GM21825 (cell line): Measurements from ENCODE around the gene ACER2.

Source experiments
- ATAC-seq: cut with Tn5 transposase; IDR thresholded peaks from one replicate; pipeline ENCODE4 v1.9.1; 2021; ENCODE audit warnings: mild to moderate bottlenecking, moderate library complexity; ENCODE audit not compliant: unreplicated experiment

Gene ACER2

GRCh38 chr9:19451240-19452087, 42.7 kb downstream of the ACER2 start:
- peak; percentile 97 for ATAC-seq

GRCh38 chr9:19456426-19456825, 47.6 kb downstream of the ACER2 start:
- no peak for ATAC-seq

DNA sequence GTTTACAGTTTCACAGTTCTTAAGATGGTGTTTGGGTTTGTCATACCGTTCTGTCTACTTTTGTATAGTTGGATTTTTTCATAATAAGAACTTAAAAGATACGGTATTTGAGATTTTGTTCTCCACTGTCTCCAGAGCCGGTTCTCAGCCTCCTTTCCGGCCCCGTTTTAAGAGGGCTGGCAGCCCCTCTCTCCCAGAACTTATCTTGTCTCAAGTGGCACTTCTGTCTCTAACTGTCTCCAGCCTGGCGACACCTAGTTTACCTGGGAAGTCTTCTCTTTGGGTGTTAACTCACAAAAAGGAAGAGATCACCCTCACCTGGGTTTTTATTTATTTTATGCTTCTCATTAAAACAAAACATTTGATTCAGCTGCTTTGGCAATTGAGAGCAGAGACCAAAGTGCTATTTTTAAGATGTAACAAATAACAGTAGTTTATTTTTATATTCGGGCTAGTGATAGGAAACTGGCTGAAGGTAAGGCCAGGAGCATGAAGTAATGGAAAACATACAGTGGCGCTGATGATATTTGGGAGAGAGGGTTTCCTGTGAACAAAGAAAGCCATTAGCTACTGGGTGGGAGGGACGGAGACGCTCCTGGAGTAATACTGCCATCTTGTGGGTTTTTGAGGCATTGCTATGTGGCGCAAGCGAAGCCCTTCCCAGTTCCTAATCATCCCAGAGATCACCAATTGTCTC, 48.3 kb downstream of the ACER2 start:
- peak; percentile 85 for ATAC-seq

DNA sequence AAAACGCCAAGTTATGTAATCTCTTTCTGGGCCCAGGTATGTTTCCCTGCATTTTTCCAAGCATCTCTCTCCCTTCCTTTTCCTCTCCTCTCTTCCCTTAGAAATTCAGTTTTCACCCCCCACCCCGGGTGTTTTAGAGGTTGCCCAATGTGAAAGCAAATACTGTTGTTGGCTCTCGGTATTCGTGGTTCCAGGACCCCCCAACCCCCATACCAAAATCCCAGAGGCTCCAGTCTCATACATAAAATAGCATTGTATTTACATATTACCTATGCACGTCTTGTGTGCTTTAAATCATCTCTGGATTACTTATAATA, 48.8 kb downstream of the ACER2 start:
- ATAC-seq, result peak; percentile 22

- ATAC-seq, result no peak
These were observed 51.4 kb downstream of the ACER2 start for GRCh38 chr9:19460243-19460642.

DNA sequence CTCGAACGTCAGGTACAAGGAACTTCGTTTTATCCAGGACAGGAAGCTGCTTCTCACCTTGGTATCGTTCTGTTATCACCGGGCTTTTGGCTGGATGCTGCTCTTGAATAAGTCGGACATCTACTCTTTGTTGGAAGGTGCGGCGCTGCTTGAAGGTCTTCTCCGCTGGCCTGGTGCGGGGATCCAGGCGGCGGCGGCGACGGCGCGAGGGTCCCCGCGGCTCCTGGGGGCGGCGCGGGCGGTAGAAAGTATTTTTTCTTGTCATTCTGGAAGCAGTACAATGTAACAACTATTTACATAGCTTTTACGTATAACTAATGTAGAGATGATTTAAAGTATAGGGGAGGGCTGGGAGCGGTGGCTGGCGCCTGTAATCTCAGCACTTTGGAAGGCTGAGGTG, 52.3 kb downstream of the ACER2 start:
- no peak for ATAC-seq

DNA sequence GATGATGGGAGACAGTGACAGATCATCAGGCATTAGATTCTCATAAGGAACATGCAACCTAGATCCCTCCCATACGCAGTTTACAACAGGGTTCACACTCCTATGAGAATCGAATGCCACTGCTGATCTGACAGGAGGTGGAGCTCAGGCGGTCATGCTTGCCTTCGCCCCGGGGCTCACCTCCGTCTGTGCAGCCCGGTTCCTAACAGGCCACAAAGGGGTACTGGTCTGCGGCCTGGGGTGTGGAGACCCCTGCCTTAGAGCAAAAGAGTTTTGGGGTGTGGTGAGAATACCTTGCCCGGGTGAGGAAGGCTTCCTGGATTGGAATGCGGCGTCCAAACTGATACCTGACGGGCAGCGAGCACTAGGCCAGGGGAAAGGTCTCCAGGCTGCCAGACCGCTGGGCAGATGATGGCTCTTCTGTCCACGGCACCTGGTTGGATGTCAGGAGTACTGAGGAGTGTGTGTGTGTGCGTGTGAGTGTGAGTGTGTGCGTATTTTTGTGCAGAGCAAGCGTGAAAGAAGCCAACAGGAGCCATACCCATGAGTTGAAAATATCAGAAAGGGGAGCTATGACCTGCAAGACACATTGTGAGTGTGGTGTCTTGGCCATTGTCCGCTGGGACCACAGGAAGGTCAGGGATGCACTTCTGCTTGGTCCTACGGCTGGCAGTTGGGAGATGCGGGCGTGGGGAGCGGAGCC, 55.4 kb downstream of the ACER2 start:
- no peak for ATAC-seq

DNA sequence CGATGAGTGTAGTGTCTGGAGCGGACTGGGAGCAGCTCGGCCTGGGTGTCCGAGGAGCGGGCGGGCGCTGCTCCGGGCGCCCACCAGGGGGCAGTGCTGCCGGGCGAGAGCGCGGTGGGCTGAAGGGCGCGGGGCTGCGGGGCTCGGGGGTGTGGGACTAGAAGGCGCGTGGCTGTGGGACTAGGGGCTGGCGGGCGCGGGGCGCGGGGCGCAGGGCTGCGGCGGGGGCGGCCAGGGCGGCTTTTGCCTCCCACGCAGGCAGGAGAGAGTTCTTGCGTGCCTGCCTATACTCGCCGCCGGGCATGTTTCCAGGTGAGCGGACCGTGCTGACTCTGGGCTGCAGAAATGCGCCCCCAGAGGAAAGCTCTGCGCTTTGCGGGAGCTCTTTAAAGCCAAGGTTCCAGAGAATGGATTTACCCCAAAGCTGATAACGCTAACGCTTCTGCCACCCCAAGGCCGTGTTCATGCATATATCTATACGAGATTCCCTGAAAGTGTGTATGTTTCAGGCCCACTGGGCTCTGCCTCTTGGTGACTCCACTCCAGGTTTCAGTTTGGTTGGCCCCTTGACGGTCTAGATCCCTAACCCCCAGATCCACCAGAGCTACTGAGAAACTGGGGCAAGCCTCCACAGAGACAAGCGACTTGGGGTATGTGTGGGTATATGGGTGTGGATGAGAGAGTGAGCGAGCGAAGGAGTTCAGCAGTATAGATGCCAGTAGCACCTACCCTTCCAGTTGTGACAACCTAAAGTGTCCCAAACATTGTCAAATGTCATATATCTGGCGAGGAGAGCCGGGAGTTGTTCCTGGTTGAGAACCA, 56.2 kb downstream of the ACER2 start:
- ATAC-seq, result peak; percentile 88

- ATAC-seq, result no peak
These were observed 56.9 kb downstream of the ACER2 start for GRCh38 chr9:19465586-19466279.

DNA sequence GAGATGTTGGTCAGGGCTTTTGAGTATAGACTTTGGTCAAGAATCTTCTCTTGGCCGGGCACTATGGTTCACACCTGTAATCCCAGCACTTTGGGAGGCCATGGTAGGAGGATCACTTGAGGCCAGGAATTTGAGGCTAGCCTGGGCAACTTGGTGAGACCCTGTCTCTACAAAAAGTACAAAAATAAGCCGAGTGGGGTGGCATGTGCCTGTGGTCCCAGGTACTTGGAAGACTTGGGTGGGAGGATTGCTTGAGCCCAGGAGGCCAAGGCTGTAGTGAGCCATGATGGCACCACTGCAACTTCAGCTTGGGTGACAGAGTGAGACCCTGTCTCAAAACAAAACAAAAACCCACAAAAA, 57.5 kb downstream of the ACER2 start:
- ATAC-seq, result no peak

DNA sequence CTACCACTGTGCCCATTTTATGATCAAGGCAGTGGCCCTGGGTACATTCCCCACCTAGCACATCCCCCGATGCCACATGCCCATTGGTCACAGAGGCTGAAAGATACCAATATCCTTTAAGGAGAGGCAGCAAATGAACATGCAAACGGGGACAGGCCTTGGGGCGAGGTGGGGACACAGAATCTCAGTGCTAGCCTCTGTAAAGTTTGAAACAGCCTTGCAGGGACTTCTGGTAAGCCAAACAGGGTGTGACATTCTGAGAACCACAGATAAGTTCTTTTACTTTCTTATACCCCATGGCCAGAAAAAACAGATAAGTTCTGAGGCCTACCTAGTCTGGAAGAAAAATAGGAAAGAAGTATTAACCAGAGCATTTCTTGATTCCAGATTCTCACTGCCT, 60.5 kb downstream of the ACER2 start:
- ATAC-seq, result no peak

DNA sequence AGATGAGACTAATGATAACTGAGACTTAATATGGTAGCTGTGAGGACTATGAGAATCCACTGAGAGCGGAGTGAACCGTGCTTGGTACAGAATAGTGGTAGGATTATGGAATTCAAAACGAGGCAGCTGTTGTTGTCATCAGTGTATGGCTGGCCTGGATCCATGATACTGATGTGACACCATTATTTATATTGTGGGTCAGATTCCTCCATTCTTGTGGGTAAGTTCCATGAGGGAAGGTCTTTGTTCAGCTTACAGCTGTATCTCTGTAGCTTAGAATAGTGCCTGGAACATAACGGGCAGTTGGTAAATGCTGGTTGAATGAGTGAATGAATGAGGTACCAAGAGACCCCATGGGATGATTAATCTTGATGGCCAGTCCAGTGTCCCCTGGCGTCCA, 61.8 kb downstream of the ACER2 start:
- ATAC-seq, result no peak

DNA sequence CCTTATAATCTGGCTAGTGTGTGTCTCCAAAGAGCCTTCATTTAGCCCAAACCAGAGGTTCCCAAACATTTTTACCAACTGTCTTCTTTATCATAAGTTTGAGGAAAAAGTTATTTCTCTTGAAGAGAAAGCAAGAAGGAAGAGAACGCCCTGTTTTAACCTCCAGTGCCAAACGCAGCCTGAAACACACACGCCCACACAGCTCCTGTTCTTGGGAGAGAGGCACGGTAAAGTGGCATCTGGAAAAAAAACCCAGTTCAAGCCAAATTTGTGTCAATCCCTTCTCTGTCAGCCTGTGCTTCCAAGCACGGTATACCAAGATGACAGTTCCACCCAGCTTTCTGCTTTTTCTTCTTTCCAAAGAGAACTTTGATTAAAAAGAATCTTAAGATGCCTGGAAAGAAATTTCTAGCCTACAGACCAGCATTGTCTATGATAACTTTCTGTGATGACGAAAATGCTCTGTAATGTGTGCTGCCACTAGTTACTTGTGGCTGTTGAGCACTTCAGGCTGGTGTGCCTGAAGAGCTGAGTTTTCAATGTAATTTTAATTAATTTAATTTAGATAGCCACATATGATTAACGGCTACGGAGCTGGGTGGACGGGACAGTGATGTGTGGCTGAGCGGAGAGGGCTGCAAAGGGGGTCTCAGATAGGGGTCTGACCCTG, 62.3 kb downstream of the ACER2 start:
- no peak for ATAC-seq

DNA sequence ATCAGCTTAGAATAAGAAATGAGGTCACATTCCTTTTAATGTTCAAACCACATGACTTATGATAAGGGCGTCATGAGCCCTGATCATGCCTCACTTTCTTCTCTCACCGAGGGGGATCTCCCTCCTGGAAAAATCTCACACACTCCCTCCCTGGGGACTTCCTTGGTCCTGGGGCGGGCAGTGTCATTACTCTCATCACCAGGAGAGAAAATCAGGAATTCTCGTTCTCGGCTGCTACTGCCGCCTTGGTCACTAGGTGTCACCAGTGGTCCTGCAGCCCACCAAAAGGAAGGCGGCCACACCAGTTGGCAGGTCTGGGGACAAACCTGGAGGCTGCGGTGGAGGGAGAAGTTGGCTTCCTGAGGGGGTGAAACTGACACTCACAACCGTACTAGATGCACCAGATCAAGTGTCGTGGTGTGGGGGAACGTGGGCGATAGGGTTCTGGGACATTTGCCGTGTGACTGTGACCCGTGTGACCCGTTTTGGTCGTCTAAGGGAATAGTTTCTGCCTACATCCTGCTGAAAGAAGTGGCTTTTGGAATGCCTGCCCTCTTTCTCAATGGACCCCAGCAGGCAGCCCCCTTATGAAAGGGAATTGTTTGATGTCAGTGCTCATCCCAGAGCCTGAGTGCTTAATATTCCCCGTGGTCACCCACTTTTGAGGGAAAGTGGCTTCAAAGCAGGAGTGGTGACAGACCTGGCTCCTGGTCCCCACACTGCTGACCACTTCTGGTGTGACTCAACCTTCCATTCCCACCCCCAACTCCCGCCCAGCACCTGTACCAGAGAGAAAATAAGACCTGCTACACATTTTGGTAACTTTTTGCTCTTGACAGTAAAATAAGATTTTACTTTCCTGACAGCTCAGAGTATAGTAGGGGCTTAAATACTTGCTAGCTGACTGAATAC, 63.2 kb downstream of the ACER2 start:
- ATAC-seq, result peak; percentile 78

GRCh38 chr9:19473605-19474004, 64.8 kb downstream of the ACER2 start:
- no peak for ATAC-seq

GRCh38 chr9:19479874-19480273, 71.1 kb downstream of the ACER2 start:
- ATAC-seq, result no peak

- ATAC-seq, result no peak
These were observed 71.5 kb downstream of the ACER2 start for GRCh38 chr9:19480345-19480744.

DNA sequence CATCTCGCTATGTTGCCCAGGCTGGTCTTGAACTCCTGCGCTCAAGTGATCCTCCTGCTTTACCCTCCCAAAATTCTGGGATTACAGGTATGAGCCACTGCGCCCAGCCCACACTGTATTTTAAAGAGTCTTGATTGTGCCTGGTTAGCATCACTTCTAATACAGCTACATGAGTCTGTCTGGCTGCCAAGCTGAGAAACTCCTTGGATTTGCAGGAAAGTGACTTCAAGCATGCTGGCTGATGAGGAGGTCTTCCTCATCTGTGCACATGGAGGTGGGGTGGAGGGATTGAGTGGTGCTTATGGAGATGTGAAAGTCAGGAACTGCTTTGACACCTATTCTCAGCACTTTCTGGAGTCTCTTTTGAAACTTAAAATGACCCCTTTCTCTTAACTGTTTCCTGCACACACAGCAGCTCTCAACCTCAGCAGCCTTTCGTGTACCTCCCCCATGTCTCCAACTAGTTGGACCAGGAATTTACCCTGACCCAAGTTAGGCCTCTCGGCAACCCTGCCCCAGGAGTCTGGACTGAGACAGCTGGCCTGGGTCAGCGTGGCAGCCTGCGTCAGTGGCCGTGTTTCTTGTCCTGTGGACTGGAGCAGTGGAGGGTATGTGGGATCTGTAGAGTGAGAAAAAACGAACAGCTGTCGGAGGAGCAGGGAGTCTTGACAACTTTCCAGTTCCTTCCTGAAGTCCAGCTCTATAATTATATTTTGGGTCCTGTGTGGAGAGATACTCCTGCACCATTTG, 72.5 kb downstream of the ACER2 start:
- no peak for ATAC-seq
